ENCODE results near the gene THBS2. TPM values are rescaled to one million over a fixed set of nuclear protein-coding genes. Genes with fewer than 3 reads are reported as not detected.

The THBS2 gene
- total and polyA plus RNA-seq, 2 of the 4 experiments (the other 2 are of a cell fraction) = 97.3 to 113 TPM

GRCh38 chr6:169189686-169190085 is 64.0 kb downstream of the THBS2 start:
- H3K9me3 ChIP-seq (ENCODE audit: control insufficient read depth, insufficient read depth, low read length) = peaks cover 2% of the 10 kb centered on the region; the same call in 1 of the 2 replicates
- peak overlapping the region; percentile 70; the same call in 1 of the 2 replicates for H3K27ac ChIP-seq (ENCODE audit: insufficient read depth, low read length)
- H2BK20ac ChIP-seq (ENCODE audit: low read depth, low read length) = peak overlapping the region; percentile 30; the same call in 1 of the 2 replicates
- peaks cover 21% of the 10 kb centered on the region for H3K4me1 ChIP-seq (ENCODE audit: control insufficient read depth, insufficient read depth, low read length)
- H2BK120ac ChIP-seq (ENCODE audit: low read depth, low read length) = peak overlapping the region; percentile 86
- 67% methylated on average over 4 of the region's 8 CpGs; no CpG with 5 or more reads in 1 of the 2 experiments for WGBS, 2 experiments (ENCODE audit: extremely low coverage in 2 of 2, insufficient read length in 1 of 2)
- H3K9ac ChIP-seq (ENCODE audit: low read depth, low read length) = no peak overlapping the region; the same call in 1 of the 2 replicates
- H4K91ac ChIP-seq (ENCODE audit: insufficient read depth, low read depth, low read length) = peak overlapping the region; percentile 78
- TF ChIP-seq NFE2L2 (IDR thresholded peaks at IDR 0.05; ENCODE audit: low read depth, low read length) = no peak
- no peak for TF ChIP-seq CEBPB (IDR thresholded peaks at IDR 0.05; ENCODE audit: low read depth, low read length)
- TF ChIP-seq USF2 (IDR thresholded peaks at IDR 0.05; ENCODE audit: low read depth, low read length) = no peak
- no peak for TF ChIP-seq RFX5 (IDR thresholded peaks at IDR 0.05; ENCODE audit: low read depth, low read length)
- no peak for TF ChIP-seq RAD21 (IDR thresholded peaks at IDR 0.05; ENCODE audit: low read length)
- no peak for TF ChIP-seq MXI1 (IDR thresholded peaks at IDR 0.05; ENCODE audit: borderline replicate concordance, low read depth, low read length)
- no peak for TF ChIP-seq MAFK (IDR thresholded peaks at IDR 0.05; ENCODE audit: low read depth, low read length)
- TF ChIP-seq FOS (IDR thresholded peaks at IDR 0.05; ENCODE audit: low read depth, low read length) = no peak
- no peak for TF ChIP-seq MAZ (IDR thresholded peaks at IDR 0.05; ENCODE audit: borderline replicate concordance, low read depth, low read length)
- no peak for TF ChIP-seq CHD1 (IDR thresholded peaks at IDR 0.05; ENCODE audit: low read depth, low read length)
- no peak for TF ChIP-seq CTCF (conservative IDR thresholded peaks at IDR 0.05; ENCODE audit: low read depth, low read length)
- TF ChIP-seq SMC3 (IDR thresholded peaks at IDR 0.05; ENCODE audit: low read depth, low read length) = no peak
- TF ChIP-seq ELK1 (IDR thresholded peaks at IDR 0.05; ENCODE audit: borderline replicate concordance, low read depth, low read length) = no peak
- H3K18ac ChIP-seq (ENCODE audit: low read depth, low read length) = peak overlapping the region; percentile 85
- H4K8ac ChIP-seq (ENCODE audit: low read depth in 2 of 2, low read length in 2 of 2) = peak overlapping the region; percentile 5 to 71; a peak in 1 of 4 replicates
- in situ Hi-C loops (cut with MboI; ENCODE audit: low sequenced_read_pairs) = no loop called here
- dilution Hi-C loops (cut with HindIII; ENCODE audit: low sequenced_read_pairs, unreplicated experiment) = no loop called here
- ChIA-PET CTCF (no interaction called here), POLR2A (ENCODE audit: unreplicated experiment) (no interaction called here)
- H3K14ac ChIP-seq (replicated peaks; ENCODE audit: low read depth, low read length) = 0 out of 2 replicates have a peak overlapping the region, but pooled peaks have one; percentile 68
- H2AK5ac ChIP-seq (ENCODE audit: low read depth, low read length) = peak overlapping the region; percentile 82
- H3K56ac ChIP-seq (ENCODE audit: extremely low read depth, insufficient read depth, low read length) = no peak overlapping the region
- peak overlapping the region; percentile 80 for H2BK15ac ChIP-seq (ENCODE audit: low read depth, low read length)
- ATAC-seq (ENCODE audit: low read depth) = peak; percentile 16
- intact Hi-C loops (cut with micrococcal nuclease) = loop anchor here (10.0 kb wide), 1 partner anchor 715 kb away; no protein-coding TSS in a partner anchor
- 0 out of 2 replicates have a peak overlapping the region, but pooled peaks have one; percentile 15 for H3K23ac ChIP-seq (ENCODE audit: low read depth, low read length)
- H4K20me1 ChIP-seq (ENCODE audit: insufficient read depth, low read length) = no peaks in the 10 kb centered on the region
- H3K9me1 ChIP-seq (ENCODE audit: insufficient read depth, low read length) = peaks cover 10% of the 10 kb centered on the region; the same call in 1 of the 2 replicates
- H4K5ac ChIP-seq (ENCODE audit: low read depth, low read length) = peak overlapping the region; percentile 91
- H3K4me3 ChIP-seq (ENCODE audit: insufficient read depth, low read depth, low read length) = no peak overlapping the region
- H3K27me3 ChIP-seq (ENCODE audit: control insufficient read depth, insufficient read depth, low read length) = no peaks in the 10 kb centered on the region
- no peaks in the 10 kb centered on the region for H3K36me3 ChIP-seq (ENCODE audit: control insufficient read depth, insufficient read depth, low read length)
- peak overlapping the region; percentile 60 for H2BK5ac ChIP-seq (ENCODE audit: low read depth, low read length, poor library complexity, severe bottlenecking)
- H3K79me1 ChIP-seq (ENCODE audit: low read depth in 1 of 2, low read length in 2 of 2) = no peaks in the 10 kb centered on the region
- peak overlapping the region; percentile 74 for H3K4ac ChIP-seq (ENCODE audit: low read depth, low read length)
- no TSS peak for BruUV-seq (replicated peaks)
- H2AK9ac ChIP-seq (replicated peaks; ENCODE audit: low read depth, low read length, poor library complexity) = peak overlapping the region; percentile 25
- H2AFZ ChIP-seq (replicated peaks; ENCODE audit: low read length, poor library complexity) = peak overlapping the region; percentile 19
- DNase-seq = peak; percentile 26
- H3K4me2 ChIP-seq (ENCODE audit: low read depth, low read length) = no peak overlapping the region; the same call in 1 of the 2 replicates
